ENCODE data around the gene ACADL.

DNA sequence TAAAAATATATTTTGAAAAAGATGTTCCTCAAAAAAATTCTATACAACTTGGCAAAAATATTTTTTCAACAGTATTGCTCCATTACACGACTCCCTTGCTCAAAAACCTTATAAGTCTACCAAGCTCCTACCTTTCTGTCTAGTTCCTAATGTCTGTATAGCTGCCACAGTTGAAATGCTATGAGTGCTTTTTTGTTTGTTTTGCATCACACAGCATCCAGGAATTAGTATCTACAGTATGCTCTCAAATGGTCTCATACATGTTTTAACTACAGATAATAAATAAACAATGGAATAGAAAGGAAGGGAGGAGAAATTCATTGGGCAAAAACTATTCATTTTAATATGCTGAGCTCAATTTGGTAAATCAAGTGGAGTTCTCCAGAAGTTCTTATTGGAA, 17.3 kb downstream of the ACADL start:
- TF ChIP-seq CTCF (IDR thresholded peaks at IDR 0.05), result no peak
- TF ChIP-seq POLR2A (IDR thresholded peaks at IDR 0.05), result no peak

Measured in lower leg skin (tissue), 3 donors.